SIG-M5 (cell line): ENCODE results near the gene GALNT1.

Source experiments
- DNase-seq: peaks from one replicate; lab custom pipeline; 2025; lab: John Stamatoyannopoulos, UW

GALNT1 gene

DNA sequence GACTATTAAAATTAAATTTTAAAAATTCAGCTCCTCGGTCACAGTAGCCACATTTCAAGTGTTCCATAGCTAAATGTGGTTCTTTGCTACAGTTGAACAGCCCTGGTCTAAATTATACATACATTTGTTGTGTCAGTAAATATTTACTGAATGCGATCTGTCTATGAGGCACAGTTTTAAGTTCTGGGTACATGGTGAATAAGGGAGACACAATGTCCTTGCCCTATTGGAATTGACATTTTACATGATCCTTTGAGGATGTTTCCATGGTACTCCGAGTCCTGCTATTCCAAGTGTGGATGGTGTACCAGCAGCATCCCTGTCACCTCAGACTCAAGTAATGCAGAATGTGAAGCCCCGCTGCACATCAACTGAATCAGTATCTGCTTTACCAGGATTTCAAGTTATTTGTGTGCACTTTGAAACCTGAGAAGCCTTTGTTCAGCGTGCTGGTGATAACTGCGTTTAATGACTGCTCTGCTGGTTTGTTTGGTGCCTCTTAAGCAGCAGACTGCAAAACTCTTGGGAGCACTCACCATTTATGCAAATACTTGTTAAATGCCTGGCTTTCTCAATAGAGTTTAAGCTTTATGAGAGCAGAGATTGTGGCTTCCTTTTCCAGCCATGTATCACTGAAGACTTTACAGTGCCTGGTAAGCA, 1.5 kb downstream of the GALNT1 start:
- no peak for DNase-seq

DNA sequence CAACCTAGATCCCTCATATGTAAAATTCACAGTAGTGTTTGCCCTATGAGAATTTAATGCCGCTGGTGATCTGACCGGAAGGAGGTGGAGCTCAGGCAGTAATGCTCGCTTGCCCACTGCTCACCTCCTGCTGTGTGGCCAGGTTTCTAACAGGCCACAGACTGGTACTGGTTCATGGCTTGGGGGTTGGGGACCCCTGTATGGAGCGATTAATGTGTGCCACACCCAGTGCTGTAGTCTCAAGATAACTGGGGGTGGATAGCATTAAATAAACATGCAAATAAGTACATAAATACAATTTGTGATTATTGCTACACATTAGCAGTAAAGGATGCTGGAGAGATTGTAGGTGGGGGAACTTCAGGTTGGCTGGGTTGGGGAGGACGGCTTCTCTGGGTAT, 3.2 kb downstream of the GALNT1 start:
- no peak for DNase-seq

DNA sequence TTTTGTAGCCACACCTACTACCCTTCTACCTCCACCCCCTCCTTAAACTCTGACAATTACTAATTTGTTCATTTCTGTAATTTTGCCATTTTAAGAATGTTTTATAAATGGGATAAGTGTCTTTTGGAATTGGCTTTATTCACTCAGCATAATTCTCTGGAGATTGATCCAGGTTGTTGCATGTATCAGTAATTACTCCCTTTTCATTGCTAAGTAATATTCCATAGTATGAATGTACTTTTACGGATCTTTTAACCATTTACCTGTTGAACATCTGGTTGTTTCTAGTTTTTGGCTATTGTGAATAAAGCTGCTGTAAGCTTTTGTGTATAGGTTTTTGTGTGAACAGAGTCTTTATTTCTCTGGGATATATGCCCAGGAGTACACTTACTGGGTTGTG, 4.1 kb downstream of the GALNT1 start:
- DNase-seq = no peak

DNA sequence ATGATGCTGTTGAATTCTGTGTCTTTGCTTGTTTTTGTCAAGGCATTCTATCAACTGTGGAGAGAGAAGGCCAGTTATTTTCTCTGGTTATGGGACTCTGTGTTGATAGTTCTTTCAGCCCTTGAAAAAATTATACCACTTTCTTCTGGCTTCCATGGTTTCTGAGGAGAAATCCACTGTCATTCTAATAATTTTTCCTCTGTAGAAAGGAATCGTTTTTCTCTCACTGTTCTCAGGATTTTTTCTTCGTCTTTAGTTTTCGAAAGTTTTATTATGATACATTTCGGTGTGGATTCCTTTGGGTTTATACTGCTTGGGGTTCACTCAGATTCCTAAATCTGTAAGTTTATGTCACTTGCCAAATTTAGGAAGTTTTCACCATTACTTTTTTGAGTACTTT, 6.6 kb downstream of the GALNT1 start:
- no peak for DNase-seq

DNA sequence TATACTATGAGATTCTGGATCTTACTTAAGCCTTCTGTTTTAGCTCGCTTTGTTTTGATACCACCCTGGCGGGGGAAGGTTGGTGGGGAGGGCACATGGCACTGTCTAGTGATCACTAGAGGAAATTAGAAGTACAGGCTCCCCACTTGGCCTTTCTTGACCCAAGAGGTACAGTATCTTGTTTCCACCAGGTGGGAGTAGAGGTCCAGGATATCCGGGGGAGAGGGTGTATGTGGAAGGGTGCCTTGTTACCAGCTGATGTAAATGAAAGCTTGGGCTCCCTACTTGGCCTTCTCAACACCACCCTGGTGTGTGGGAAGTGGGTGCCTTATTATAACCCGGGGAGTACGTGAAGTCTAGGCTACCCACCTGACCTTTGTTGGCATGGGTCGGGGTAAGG, 7.5 kb downstream of the GALNT1 start:
- DNase-seq = no peak

DNA sequence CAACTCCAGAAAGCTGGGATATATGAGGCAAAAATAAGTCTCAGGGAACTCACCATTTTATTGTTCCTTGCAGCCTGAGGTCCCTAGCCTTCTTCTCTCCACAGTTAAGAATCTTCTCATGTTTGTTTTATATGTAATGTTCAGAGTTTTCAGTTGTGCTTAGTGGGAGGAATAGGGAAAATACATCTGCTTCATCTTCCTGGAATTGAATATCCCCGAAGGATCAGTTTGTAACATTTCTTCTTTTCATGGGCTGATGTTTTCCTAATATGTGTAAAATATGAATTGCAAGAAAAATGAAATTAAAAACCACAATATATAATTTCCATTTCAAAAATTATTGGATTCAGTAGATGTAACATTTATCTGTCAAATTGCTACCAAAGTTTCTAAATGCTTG, 8.0 kb downstream of the GALNT1 start:
- DNase-seq = no peak

DNA sequence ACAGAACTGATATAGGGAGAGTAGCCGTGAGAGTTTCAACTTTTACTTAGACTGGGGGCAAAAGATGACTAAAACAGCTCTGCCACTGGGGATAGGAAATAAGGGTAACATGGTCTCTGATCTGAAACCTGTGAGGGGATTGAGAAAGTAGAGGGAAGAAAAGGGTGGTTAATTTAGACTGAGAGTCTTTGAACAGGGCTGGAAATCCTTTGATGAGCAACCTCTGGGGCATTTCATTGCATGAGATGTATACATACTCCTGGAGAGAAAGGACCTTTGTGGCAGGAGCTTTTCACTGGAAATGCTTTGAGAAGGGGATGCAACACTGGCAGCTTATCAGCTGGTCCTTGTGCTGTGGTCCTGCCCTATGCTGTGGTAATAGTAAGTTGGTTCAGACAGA, 9.4 kb downstream of the GALNT1 start:
- no peak for DNase-seq

DNA sequence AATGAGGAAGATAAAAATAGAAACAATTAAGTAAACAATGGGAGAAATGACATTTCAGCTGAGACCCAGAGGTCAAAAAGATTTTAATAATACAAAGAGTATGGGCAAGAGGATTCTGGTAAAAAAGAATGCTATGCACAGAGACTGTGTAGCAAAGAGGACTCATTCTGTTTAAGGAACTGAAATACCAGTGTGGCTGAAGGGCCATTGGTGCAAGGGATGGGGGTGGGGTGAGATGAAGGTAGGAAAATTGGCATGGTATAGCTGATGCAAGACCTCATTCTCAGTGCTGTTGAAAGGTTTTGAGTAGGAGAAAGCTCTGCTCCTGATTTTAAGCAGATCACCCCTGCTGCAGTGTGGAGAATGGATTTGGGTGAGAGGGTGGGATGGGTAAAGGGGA, 10.8 kb downstream of the GALNT1 start:
- DNase-seq = peak; percentile 6

DNA sequence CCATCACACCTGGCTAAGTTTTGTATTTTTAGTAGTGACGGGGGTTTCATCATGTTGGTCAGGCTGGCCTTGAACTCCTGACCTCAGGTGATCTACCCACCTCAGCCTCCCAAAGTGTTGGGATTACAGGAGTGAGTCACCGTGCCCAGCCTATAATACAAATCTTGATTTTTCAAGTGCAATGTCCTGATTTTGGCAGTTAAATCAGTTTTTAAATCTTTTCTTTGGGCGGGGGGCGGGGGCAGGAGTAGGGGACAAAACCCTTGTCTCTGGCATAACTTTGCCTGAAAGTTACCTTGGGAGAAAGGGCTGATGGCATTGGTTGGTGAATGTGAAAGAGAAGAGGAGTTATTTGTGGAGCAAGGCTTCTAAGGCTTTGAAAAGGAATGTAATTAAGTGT, 12.3 kb downstream of the GALNT1 start:
- DNase-seq = no peak

DNA sequence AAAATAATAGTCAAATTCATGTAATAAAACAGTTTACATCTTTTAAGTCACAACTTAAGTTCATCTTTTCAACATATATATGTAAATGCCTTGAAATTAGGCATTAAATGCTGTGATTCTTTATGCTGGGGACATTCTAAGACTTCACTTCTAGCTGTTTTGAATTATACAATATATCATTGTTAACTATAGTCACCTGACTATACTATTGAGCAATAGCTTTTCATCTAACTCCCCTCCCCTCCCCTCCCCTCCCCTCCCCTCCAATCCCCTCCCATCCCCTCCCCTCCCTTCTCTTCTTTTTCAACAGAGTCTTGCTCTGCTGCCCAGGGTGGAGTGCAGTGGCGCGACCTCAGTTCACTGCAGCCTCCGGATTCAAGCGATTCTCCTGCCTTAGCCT, 16.2 kb downstream of the GALNT1 start:
- DNase-seq = no peak

DNA sequence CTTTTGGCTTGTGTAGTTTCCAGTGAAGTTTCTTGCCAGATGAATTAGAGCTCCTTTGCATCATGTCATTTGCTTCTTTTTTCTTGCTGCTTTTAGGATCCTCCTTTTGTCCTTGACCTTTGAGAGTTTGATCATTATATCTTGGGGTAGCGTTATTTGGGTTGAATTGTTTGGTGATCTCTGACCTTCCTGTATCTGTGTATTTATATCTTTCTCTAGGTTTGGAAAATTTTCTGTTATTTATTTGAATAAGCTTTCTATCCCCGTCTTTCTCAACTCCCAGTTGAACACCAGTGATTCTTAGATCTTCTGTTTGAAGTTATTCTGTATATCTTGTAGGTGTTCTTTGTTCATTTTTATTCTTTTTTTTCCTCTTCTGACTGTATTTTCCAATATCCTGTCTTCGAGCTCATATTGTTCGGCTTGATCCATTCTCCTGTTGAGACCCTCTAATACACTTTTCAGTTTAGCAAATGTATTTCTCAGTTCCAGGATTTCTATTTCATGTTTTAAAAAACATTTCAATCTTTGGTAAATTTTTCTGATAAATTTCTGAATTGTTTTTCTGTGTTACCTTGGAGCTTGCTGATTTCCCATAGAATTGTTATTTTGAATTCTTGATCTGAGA, 20.8 kb downstream of the GALNT1 start:
- DNase-seq = no peak

DNA sequence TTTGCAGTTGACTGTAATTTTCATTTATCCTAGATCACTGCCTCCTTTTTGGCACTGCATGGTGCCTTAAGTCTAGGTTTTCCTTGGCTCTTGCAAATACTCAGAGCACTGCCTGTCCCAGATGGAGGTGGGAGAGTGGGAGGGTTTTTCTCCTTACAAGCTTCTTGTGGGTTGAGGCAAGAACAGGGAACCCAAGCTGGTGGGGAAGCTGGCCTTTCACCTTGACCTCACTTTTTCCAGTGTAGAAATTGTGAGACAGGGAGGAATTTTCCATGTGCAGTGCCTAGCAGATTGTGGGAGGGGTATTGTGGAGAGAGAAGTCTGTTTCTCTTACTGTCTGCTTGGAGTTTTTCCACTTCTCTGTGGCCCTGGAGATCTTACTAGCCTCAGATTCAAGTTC, 21.5 kb downstream of the GALNT1 start:
- DNase-seq = no peak

DNA sequence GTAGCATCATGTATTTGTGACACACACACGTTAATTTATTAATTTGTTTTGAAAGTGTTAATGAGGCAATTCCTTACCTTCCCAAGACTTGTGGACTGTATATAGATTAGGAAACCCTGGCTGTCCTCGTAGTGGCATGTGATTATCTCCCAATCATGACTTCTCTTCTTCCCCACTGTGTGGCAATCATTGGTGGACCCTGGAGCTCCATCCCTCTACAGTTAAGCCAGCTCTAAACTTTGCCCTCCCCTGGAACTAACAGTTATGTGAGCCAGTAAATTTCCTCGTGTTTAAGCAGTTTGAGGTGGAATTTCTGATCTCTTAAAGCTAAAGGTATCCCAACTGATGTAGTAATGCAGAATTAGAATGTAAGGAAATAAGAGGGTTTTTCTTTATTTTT, 22.0 kb downstream of the GALNT1 start:
- no peak for DNase-seq

DNA sequence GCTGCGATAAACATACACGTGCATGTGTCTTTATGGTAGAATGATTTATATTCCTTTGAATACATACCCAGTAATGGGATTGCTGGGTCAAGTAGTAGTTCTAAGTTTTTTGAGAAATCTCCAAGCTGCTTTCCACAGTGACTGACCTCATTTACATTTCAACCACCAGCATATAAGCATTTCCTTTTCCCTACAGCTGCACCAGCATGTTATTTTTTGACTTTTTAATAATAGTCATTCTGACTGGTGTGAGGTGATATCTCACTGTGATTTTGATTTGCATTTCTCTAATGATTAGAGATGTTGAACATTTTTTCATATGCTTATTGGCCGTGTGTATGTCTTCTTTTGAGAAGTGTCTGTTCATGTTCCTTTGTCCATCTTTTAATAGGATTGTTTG, 22.8 kb downstream of the GALNT1 start:
- DNase-seq = no peak

DNA sequence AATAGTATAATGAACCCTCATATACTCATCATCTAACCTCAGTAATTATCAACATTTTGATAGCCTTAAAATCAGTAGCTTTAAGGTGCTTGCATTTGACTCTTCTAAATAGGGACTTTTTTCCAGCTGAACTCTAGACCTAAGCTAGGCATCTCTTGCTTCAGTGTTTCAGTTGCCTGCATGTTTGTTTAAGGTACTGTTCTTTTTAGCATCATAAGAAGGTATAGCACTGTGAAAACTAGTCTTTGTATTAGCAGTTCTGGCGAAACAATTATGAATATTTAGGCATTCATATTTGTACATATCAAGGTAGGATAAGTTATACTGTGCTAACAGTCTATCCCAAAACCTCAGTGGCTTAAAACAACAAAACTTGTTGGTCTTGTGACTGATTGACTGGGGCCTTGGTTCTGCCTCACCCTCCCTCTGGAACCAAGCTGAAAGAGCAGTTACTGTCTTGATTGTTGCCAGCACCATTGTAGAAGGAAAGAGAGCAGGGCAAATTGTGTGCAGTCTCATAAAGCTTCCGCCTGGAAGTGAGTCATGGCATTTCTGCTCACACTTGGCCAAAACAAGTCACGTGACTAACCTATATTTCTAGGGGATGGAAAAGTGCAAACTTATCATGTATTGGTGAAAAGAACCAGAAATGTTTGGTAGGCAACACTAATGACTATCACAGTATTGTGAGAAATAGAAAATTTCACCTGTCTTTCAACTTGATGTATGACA, 24.3 kb downstream of the GALNT1 start:
- DNase-seq = no peak

DNA sequence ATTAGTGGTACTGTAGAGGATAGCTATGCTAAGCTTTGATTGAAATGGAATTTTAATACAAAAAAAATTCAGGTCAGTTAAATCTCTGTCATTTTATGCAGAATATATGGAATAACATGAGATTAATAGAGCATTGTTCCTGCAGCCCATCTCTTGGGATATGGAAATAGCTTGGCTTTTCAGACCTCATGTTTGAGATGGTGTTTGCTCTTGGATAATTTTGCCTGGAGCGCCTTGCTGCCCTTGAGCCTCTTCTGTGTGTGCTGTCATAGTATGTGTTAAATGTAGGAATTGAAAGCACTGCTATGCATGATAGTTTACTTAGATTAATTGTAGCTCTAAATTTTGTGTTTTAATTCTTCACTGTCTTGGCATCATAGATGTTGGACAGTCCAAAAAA, 27.7 kb downstream of the GALNT1 start:
- no peak for DNase-seq

DNA sequence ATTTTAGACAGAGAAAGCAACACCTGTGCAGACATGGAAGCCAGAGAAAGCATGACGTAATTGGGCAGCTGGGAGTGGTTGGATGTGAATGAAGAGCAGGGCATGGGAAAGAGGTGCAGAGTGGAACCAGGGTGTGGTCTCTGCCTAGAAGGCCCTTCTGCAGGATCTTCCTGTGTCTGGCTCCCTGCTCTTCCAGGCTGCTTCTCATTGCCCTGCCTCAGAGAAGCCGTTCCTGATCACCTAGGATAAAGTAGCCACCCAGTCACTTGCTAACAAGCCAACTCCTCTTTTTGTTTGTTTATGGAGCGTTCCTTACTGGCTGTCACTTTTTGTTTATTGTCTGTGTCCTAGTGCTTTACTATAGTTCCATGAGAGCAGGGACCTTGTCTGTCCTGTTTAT, 28.5 kb downstream of the GALNT1 start:
- DNase-seq = no peak

DNA sequence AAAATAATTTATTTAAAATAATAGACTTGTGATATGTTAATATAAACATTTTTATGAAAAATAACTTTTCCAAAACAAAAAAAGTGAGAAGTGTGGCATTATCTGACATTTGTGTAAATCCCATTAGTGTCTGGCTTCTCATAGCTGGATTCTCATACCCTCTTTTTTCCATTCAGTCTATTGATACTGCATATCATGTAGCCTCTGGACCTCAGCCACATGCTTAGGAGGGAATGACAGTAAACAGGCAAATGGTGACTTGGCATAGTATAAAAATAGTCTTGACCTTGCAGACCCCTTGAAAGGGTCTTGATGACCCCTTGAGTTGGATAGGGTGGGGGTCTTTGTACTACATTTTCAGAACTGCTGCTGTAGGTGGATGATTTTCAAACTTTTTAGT, 29.2 kb downstream of the GALNT1 start:
- no peak for DNase-seq

DNA sequence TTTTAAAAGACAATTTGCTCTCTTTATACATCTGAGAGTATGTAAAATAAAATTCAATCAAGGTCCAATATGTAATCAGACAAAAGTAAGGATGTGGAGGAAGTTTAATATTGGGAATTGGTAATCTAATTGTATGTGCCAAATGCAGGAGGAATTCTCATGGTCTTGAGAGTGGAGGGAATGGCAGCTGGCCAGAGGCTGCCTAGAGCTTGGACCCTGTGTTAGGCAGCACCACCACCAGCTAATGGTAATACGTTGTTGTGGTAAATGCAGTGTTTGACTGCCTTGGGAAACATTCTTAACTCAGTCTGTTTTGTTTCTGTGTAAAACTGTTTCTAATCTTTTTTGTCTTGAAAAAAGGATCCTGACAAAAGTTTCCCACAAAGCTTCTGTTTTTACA, 30.0 kb downstream of the GALNT1 start:
- no peak for DNase-seq

DNA sequence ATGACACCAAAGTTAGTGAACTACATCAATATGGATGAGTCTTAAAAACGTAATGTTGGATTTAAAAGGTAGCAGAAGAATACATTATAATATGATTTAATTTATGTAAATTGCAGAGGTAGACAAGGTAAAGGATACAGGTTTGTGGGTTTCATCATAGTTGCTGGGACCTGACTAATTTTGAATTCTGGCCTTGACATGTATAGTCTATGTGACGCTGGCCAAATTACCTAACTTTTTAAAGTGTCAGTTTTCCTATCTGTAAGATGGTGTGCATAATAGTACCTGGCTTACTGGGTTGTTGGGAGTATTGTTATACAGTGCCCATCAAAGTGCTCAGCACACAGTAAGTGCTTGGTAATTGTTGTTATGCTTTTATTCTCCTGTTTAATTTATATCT, 34.5 kb downstream of the GALNT1 start:
- no peak for DNase-seq

DNA sequence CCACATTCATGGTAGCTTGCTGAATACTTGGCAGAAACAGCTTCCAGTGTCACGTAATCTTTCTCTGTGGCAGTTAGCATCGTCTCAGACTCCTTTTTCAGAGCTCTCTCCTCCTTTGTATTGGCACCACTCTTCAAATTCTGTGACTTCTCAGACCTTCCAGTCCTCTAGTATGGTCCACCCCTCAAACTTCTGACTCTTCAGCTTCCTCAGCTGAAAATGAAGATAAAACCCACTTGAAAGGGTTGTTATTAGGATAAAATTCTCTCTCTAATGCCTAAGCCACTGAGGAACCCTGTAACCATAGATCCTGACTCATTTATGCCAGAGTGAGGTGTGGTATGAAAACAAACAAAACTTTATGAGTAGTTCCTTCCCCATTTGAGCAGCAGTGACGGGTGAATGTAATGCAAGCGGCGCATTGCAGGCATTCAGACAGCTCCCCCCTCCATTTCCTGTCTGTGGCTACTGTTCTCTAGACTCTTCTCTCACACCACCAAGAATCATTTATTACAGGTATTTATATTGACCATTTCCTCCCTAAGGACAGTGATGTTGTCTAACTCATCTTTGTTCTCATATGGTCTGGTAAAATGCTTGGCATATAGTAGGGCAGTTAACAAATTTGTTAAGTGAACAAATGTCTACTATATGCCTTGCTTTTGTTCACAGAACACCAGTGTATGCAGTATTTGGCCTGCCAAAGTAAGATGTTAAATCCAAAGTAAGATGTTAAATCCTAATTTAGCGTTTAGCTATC, 35.3 kb downstream of the GALNT1 start:
- peak; percentile 88 for DNase-seq

DNA sequence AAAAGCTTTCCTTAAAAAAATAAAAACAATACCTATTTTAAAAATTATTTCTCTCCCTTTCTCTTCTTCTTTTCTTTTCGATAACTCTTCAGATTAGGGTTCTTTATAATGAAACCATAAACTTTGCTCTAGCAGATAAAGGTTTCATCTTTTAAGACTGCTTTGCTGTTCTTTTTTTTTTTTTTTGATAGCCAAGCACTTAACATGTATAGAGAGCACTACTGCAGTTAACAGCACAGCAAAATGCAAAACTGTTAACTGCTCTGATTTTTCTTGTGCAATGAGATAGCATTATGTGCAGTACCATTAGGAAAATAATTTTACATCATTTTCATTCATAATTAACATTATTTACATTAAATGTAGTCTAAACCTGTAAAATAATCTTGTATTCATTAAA, 36.3 kb downstream of the GALNT1 start:
- no peak for DNase-seq

DNA sequence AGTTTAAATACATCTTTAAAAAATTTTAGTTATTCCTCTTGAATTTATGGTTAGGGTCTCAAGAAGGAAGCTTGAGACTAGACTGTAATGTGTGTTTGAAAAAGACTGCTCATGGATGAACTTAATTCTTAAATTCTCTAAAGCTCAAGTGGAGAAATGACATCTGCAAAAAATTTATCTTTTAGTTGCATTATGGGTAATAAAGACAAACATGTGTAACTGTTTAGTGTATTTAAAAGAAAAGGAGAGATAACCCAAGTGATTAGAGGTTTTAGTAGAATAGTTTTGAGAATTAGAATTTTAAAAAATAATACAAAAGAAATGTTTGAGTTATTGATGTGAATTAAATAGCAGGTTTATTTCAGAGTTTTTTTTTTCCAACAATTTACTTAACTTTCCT, 36.7 kb downstream of the GALNT1 start:
- DNase-seq = no peak
